ENCODE measurements around the gene TET2. TPM values are rescaled to one million over a fixed set of nuclear protein-coding genes. Genes with fewer than 3 reads are reported as not detected.

Gene TET2
- total RNA-seq, 1 donor from 2014 or later, result 37.4 TPM

GRCh38 chr4:105174098-105174497, 27.4 kb downstream of the TET2 start:
- H3K4me3 Mint-ChIP-seq (ENCODE audit: unreplicated experiment), result no peak overlapping the region
- no peaks in the 10 kb centered on the region for H3K36me3 Mint-ChIP-seq (ENCODE audit: unreplicated experiment)
- TF ChIP-seq CTCF (IDR thresholded peaks at IDR 0.05; ENCODE audit: partially characterized antibody, unreplicated experiment), result no peak
- no peak for DNase-seq
- no peaks in the 10 kb centered on the region for H3K4me1 Mint-ChIP-seq (ENCODE audit: low read depth, unreplicated experiment)
- H3K27ac Mint-ChIP-seq (ENCODE audit: unreplicated experiment), result no peak overlapping the region
- no peaks in the 10 kb centered on the region for H3K27me3 Mint-ChIP-seq (ENCODE audit: unreplicated experiment)
- no peaks in the 10 kb centered on the region for H3K9me3 Mint-ChIP-seq (ENCODE audit: unreplicated experiment)

GRCh38 chr4:105179539-105180401, 33.1 kb downstream of the TET2 start:
- H3K36me3 Mint-ChIP-seq (ENCODE audit: unreplicated experiment), result no peaks in the 10 kb centered on the region
- H3K4me1 Mint-ChIP-seq (ENCODE audit: low read depth, unreplicated experiment), result peaks cover 14% of the 10 kb centered on the region
- TF ChIP-seq CTCF (IDR thresholded peaks at IDR 0.05; ENCODE audit: partially characterized antibody, unreplicated experiment), result no peak
- DNase-seq, result no peak
- no peaks in the 10 kb centered on the region for H3K27me3 Mint-ChIP-seq (ENCODE audit: unreplicated experiment)
- H3K27ac Mint-ChIP-seq (ENCODE audit: unreplicated experiment), result no peak overlapping the region
- H3K4me3 Mint-ChIP-seq (ENCODE audit: unreplicated experiment), result no peak overlapping the region
- H3K9me3 Mint-ChIP-seq (ENCODE audit: unreplicated experiment), result no peaks in the 10 kb centered on the region

GRCh38 chr4:105181259-105181658, 34.6 kb downstream of the TET2 start:
- H3K27me3 Mint-ChIP-seq (ENCODE audit: unreplicated experiment), result no peaks in the 10 kb centered on the region
- no peak overlapping the region for H3K27ac Mint-ChIP-seq (ENCODE audit: unreplicated experiment)
- no peaks in the 10 kb centered on the region for H3K9me3 Mint-ChIP-seq (ENCODE audit: unreplicated experiment)
- no peak for TF ChIP-seq CTCF (IDR thresholded peaks at IDR 0.05; ENCODE audit: partially characterized antibody, unreplicated experiment)
- H3K4me3 Mint-ChIP-seq (ENCODE audit: unreplicated experiment), result no peak overlapping the region
- DNase-seq, result no peak
- H3K4me1 Mint-ChIP-seq (ENCODE audit: low read depth, unreplicated experiment), result peaks cover 14% of the 10 kb centered on the region
- no peaks in the 10 kb centered on the region for H3K36me3 Mint-ChIP-seq (ENCODE audit: unreplicated experiment)

- no peak for TF ChIP-seq CTCF (IDR thresholded peaks at IDR 0.05; ENCODE audit: partially characterized antibody, unreplicated experiment)
Observed at GRCh38 chr4:105182211-105182610, 35.5 kb downstream of the TET2 start.

GRCh38 chr4:105184316-105184980, 37.8 kb downstream of the TET2 start:
- H3K4me1 Mint-ChIP-seq (ENCODE audit: low read depth, unreplicated experiment), result peaks cover 14% of the 10 kb centered on the region
- no peaks in the 10 kb centered on the region for H3K9me3 Mint-ChIP-seq (ENCODE audit: unreplicated experiment)
- H3K36me3 Mint-ChIP-seq (ENCODE audit: unreplicated experiment), result no peaks in the 10 kb centered on the region
- no peak for DNase-seq
- no peaks in the 10 kb centered on the region for H3K27me3 Mint-ChIP-seq (ENCODE audit: unreplicated experiment)
- no peak for TF ChIP-seq CTCF (IDR thresholded peaks at IDR 0.05; ENCODE audit: partially characterized antibody, unreplicated experiment)
- H3K27ac Mint-ChIP-seq (ENCODE audit: unreplicated experiment), result no peak overlapping the region
- no peak overlapping the region for H3K4me3 Mint-ChIP-seq (ENCODE audit: unreplicated experiment)

More at GRCh38 chr4:105182211-105182610, 35.5 kb downstream of the TET2 start:
- Mint-ChIP-seq H3K9me3 (ENCODE audit: unreplicated experiment) (no peaks in the 10 kb centered on the region), H3K36me3 (ENCODE audit: unreplicated experiment) (no peaks in the 10 kb centered on the region), H3K4me3 (ENCODE audit: unreplicated experiment) (no peak overlapping the region), H3K27me3 (ENCODE audit: unreplicated experiment) (no peaks in the 10 kb centered on the region), H3K4me1 (ENCODE audit: low read depth, unreplicated experiment) (peaks cover 14% of the 10 kb centered on the region), H3K27ac (ENCODE audit: unreplicated experiment) (no peak overlapping the region)
- DNase-seq, result no peak
